Right lobe of liver (tissue), 4 donors: ENCODE data around the gene TRIAP1.

Experiments used
- POLR2A ChIP-seq: fragments of 450-650 bp; IDR thresholded peaks from one replicate; pipeline ENCODE4 v1.6.1; 2017; ENCODE audit warnings: antibody characterized with exemption, mild to moderate bottlenecking
- TF ChIP-seq, protein P1 (sequence below), 4 donors: fragments of 200-600 bp in 3 of 4; fragments of 450-650 bp in 1 of 4; IDR thresholded peaks; one replicate each; pipeline versions ENCODE4 v1.5.1 to v1.8.0; 2016 to 2022; ENCODE audit warnings: antibody characterized with exemption in 4 of 4, mild to moderate bottlenecking in 2 of 4
- donor health status: DM: no; HTN: no; CAD: no.
- donor health status: DM: no; HTN: no; CAD: no.
- donor health status: DM: no; HTN: yes; CAD: no.

DNA sequence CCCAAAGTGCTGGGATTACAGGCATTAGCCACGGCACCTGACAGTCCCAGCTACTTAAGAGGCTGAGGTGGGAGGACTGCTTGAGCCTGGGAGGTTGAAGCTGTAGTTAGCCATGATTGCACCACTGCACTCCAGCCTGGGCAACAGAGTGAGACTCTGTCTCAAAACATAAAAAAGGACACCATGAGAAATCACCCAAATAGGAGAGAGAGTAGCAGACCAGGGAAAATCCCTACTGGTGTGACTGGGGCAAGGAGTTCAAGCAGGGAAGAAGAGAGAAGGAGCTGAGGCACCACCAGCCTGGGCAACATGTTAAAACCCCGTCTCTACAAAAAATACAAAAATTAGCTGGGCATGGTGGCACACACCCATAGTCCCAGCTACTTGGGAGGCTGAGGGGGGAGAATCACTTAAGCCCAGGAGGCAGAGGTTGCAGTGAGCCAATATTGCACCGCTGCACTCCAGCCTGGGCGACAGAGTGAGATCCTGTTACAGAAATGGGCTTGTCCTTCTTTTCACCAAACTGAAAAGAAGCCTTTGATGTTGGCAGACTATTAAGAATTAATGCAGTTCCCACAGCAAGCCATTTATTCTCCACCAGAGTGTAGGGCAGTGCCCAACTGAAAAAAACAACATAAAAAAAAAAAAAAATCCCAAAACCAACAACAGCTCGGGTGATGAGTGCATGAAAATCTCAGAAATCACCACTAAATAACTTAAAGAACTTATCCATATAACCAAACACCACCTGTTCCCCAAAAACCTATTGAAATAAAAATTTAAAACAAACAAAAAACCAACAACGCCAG is 27.8 kb upstream of the TRIAP1 start:
- TF ChIP-seq, protein P1, sequence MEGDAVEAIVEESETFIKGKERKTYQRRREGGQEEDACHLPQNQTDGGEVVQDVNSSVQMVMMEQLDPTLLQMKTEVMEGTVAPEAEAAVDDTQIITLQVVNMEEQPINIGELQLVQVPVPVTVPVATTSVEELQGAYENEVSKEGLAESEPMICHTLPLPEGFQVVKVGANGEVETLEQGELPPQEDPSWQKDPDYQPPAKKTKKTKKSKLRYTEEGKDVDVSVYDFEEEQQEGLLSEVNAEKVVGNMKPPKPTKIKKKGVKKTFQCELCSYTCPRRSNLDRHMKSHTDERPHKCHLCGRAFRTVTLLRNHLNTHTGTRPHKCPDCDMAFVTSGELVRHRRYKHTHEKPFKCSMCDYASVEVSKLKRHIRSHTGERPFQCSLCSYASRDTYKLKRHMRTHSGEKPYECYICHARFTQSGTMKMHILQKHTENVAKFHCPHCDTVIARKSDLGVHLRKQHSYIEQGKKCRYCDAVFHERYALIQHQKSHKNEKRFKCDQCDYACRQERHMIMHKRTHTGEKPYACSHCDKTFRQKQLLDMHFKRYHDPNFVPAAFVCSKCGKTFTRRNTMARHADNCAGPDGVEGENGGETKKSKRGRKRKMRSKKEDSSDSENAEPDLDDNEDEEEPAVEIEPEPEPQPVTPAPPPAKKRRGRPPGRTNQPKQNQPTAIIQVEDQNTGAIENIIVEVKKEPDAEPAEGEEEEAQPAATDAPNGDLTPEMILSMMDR (IDR thresholded peaks at IDR 0.05), result no peak
- TF ChIP-seq POLR2A, result no peak
